Superior temporal gyrus (tissue), 1 donor: ENCODE data around the gene MLX.
"Not testable (repeated sequence)": the region's sequence is repeated elsewhere in the genome, so short reads cannot be mapped to it uniquely, and the experiment has no call there.

Experiments used
- DNase-seq: peaks from one replicate; pipeline ENCODE4 v3.0.0-alpha.2; 2016; ENCODE audit errors: extremely low spot score

MLX gene

DNA sequence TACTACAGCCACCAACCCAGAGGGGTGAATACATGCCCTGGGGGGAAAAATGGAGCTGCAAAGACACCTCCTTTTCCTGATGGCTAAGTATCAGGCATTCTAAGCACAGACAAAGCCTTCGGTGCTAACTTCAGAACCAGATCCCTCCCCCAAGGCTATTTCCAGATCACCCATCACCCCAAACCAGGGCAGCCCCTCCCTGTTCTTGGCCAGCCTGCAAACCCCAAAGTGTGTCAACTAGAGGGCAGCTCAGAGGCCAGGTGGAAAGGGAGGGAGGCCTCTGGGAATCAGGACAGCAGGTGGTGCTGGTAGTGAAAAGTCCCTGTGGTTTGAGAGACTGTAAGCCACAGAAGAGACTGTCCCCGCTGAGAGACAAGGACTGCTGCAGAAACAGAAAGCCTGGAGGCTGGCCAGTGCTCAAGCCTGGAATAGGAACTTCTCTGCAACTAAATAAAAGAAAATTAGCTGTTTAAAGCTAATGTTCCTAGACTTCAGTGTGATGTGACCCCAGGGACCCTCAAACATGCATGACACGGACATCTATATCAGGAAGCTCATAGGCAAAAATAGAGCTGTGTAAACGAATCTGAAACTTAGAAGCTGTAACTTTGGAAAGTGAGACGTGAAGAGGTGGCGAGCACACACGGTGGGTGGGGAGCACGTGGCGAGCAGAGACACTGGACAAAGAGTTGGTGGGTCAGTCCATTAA lies 51.7 kb downstream of the MLX start:
- no peak for DNase-seq

GRCh38 chr17:42621987-42622386 lies 55.1 kb downstream of the MLX start:
- not testable (repeated sequence) for DNase-seq
